HG03097 (cell line): Measurements from ENCODE around the gene TNS1.

Experiments used
- ATAC-seq: cut with Tn5 transposase; IDR thresholded peaks from one replicate; pipeline ENCODE4 v1.9.1; 2021; ENCODE audit not compliant: unreplicated experiment, low FRiP score

The TNS1 gene

GRCh38 chr2:217964275-217965161, 38.3 kb downstream of the TNS1 start:
- ATAC-seq: no peak

GRCh38 chr2:217960351-217960750, 42.4 kb downstream of the TNS1 start:
- ATAC-seq: no peak

- no peak for ATAC-seq
These were observed 43.1 kb downstream of the TNS1 start for GRCh38 chr2:217959723-217960122.

- ATAC-seq: no peak
These were observed 43.9 kb downstream of the TNS1 start for GRCh38 chr2:217958884-217959225.

- no peak for ATAC-seq
These were observed 44.5 kb downstream of the TNS1 start for GRCh38 chr2:217958206-217958883.

GRCh38 chr2:217956586-217957457, 46.0 kb downstream of the TNS1 start:
- no peak for ATAC-seq

- no peak for ATAC-seq
These were observed 46.8 kb downstream of the TNS1 start for GRCh38 chr2:217955881-217956493.

- no peak for ATAC-seq
These were observed 47.6 kb downstream of the TNS1 start for GRCh38 chr2:217954971-217955740.

GRCh38 chr2:217954469-217954868, 48.3 kb downstream of the TNS1 start:
- ATAC-seq: no peak

GRCh38 chr2:217954051-217954450, 48.7 kb downstream of the TNS1 start:
- ATAC-seq: no peak

GRCh38 chr2:217953531-217953932, 49.3 kb downstream of the TNS1 start:
- ATAC-seq: no peak

GRCh38 chr2:217953011-217953481, 49.7 kb downstream of the TNS1 start:
- ATAC-seq: no peak

GRCh38 chr2:217952409-217952808, 50.4 kb downstream of the TNS1 start:
- no peak for ATAC-seq

- ATAC-seq: no peak
These were observed 51.1 kb downstream of the TNS1 start for GRCh38 chr2:217951521-217952247.

- no peak for ATAC-seq
These were observed 51.7 kb downstream of the TNS1 start for GRCh38 chr2:217951091-217951490.

- no peak for ATAC-seq
These were observed 52.4 kb downstream of the TNS1 start for GRCh38 chr2:217950401-217950871.

- no peak for ATAC-seq
These were observed 53.3 kb downstream of the TNS1 start for GRCh38 chr2:217949447-217949846.

GRCh38 chr2:217948897-217949296, 53.9 kb downstream of the TNS1 start:
- ATAC-seq: no peak

GRCh38 chr2:217948351-217948791, 54.4 kb downstream of the TNS1 start:
- ATAC-seq: no peak
